Gastrocnemius medialis (tissue), 4 donors: Measurements from ENCODE around the gene MRPL45. TPM values are rescaled to one million over a fixed set of nuclear protein-coding genes. Genes with fewer than 3 reads are reported as not detected.
A peak's percentile ranks its signal among the peaks of the same experiment; 100 is the strongest.

Experiments
- ATAC-seq, 2 donors: fragments of 150-250 bp; one replicate each; pipeline ENCODE4 v1.9.1; 2016
- DNase-seq, 2 donors: peaks; one replicate each; pipeline ENCODE4 v3.0.0-alpha.2; 2019
- H3K27ac ChIP-seq, 4 donors: fragments of 200-600 bp; sonication (generic); 1 replicate in 1 of 4; 2 replicates in 3 of 4; pipeline ENCODE4 v1.5.1; 2016 to 2018; ENCODE audit warnings: mild to moderate bottlenecking in 2 of 4, moderate library complexity in 1 of 4
- H3K27me3 ChIP-seq, 3 donors: fragments of 200-600 bp; sonication (generic) in 2 of 3; 1 replicate in 1 of 3; 2 replicates in 2 of 3; pipeline versions ENCODE4 v1.5.1 to v1.6.0; 2016 to 2019; ENCODE audit warnings: mild to moderate bottlenecking in 1 of 3, moderate library complexity in 1 of 3
- H3K36me3 ChIP-seq, 2 donors: fragments of 200-600 bp; sonication (generic) in 1 of 2; one replicate each; pipeline ENCODE4 v1.5.1; 2017 to 2018
- H3K4me1 ChIP-seq, 2 donors: fragments of 200-600 bp; sonication (generic) in 1 of 2; one replicate each; pipeline ENCODE4 v1.5.1; 2016 to 2017; ENCODE audit warnings: mild to moderate bottlenecking in 2 of 2
- H3K4me3 ChIP-seq, 4 donors: fragments of 200-600 bp; sonication (generic) in 3 of 4; 1 replicate in 1 of 4; 2 replicates in 3 of 4; pipeline ENCODE4 v1.5.1; 2016 to 2019; ENCODE audit warnings: mild to moderate bottlenecking in 2 of 4
- H3K9me3 ChIP-seq, 3 donors: fragments of 200-600 bp; sonication (generic) in 2 of 3; 1 replicate in 1 of 3; 2 replicates in 2 of 3; pipeline ENCODE4 v1.5.1; 2016 to 2019
- CTCF ChIP-seq, 5 experiments: fragments of 450-650 bp in 3 of 5; fragments of 200-600 bp in 2 of 5; sonication (generic) in 2 of 5; IDR thresholded peaks in 4 of 5; conservative IDR thresholded peaks in 1 of 5; 1 replicate in 4 of 5; 2 replicates in 1 of 5; pipeline ENCODE4 v1.5.1; 2016 to 2019; ENCODE audit warnings: antibody characterized with exemption in 5 of 5, mild to moderate bottlenecking in 3 of 5, moderate library complexity in 3 of 5
- POLR2A ChIP-seq, 2 donors: fragments of 450-650 bp; IDR thresholded peaks; one replicate each; pipeline ENCODE4 v1.6.1; 2017; ENCODE audit warnings: antibody characterized with exemption in 2 of 2, mild to moderate bottlenecking in 2 of 2, moderate library complexity in 2 of 2
- in situ Hi-C, 4 donors: fragments of 200-750 bp; cut with MboI; loops; one replicate each; pipeline versions ENCODE4 v1.15.0 to v1.8.0; 2017; ENCODE audit warnings: low sequenced_read_pairs in 4 of 4
- intact Hi-C: fragments of 100-400 bp; cut with DNase I; formaldehyde crosslinking; loops from one replicate; pipeline ENCODE4 v1.15.1; 2023; ENCODE audit warnings: low total_unique reads
- total RNA-seq, 4 donors: library from RNA; depleted of rRNA; stranded (reverse); fragments of >200 nt; gene quantifications; one replicate each; pipeline versions ENCODE4 v1.1.0 to v1.2.3, GENCODE V29; 2016

The MRPL45 gene
- total RNA-seq, 4 donors from 2014 or later, result 48.3 to 64.6 (median 51.2) TPM

GRCh38 chr17:38320482-38320881 is 23.5 kb downstream of the MRPL45 start:
- Histone ChIP-seq H3K36me3 (peaks cover 0 to 42% of the 10 kb centered on the region in 2 donors), H3K27ac (no peak overlapping the region), H3K4me1 (no peaks in the 10 kb centered on the region), H3K27me3 (no peaks in the 10 kb centered on the region), H3K9me3 (no peaks in the 10 kb centered on the region), H3K4me3 (no peak overlapping the region)
- ATAC-seq (no peak), DNase-seq (no peak)
- in situ Hi-C loops, result no loop called here
- TF ChIP-seq POLR2A (IDR thresholded peaks at IDR 0.05), result no peak
- TF ChIP-seq CTCF (IDR thresholded peaks at IDR 0.05 in 4 of 5, conservative IDR thresholded peaks at IDR 0.05 in 1 of 5), result no peak
- intact Hi-C loops, result no loop called here

- in situ Hi-C loops (no loop called here), intact Hi-C loops (no loop called here)
- H3K4me1 ChIP-seq, result no peaks in the 10 kb centered on the region
- H3K27ac ChIP-seq, result no peak overlapping the region
- H3K27me3 ChIP-seq, result no peaks in the 10 kb centered on the region
- no peaks in the 10 kb centered on the region for H3K9me3 ChIP-seq
- no peak overlapping the region for H3K4me3 ChIP-seq
- TF ChIP-seq POLR2A (IDR thresholded peaks at IDR 0.05) (no peak), CTCF (IDR thresholded peaks at IDR 0.05 in 4 of 5, conservative IDR thresholded peaks at IDR 0.05 in 1 of 5) (peak in 3 of 5 experiments; percentile 39 to 90 (median 82))
- ATAC-seq (peak; percentile 57 to 68), DNase-seq (peak in 1 of 2 donors; percentile 48)
- H3K36me3 ChIP-seq, result peaks cover 0 to 42% of the 10 kb centered on the region in 2 donors
Observed at GRCh38 chr17:38322156-38322779, 25.3 kb downstream of the MRPL45 start.

- Histone ChIP-seq H3K4me1 (no peaks in the 10 kb centered on the region), H3K4me3 (no peak overlapping the region), H3K9me3 (no peaks in the 10 kb centered on the region), H3K27ac (no peak overlapping the region), H3K36me3 (peaks cover 0 to 42% of the 10 kb centered on the region in 2 donors), H3K27me3 (no peaks in the 10 kb centered on the region)
- TF ChIP-seq CTCF (IDR thresholded peaks at IDR 0.05 in 4 of 5, conservative IDR thresholded peaks at IDR 0.05 in 1 of 5) (no peak), POLR2A (IDR thresholded peaks at IDR 0.05) (no peak)
- ATAC-seq, result no peak
- DNase-seq, result no peak
- in situ Hi-C loops (no loop called here), intact Hi-C loops (no loop called here)
Observed at GRCh38 chr17:38322897-38323296, 25.9 kb downstream of the MRPL45 start.

GRCh38 chr17:38324141-38324697 is 27.3 kb downstream of the MRPL45 start:
- no peaks in the 10 kb centered on the region for H3K27me3 ChIP-seq
- peaks cover 0 to 42% of the 10 kb centered on the region in 2 donors for H3K36me3 ChIP-seq
- intact Hi-C loops (no loop called here), in situ Hi-C loops (no loop called here)
- no peaks in the 10 kb centered on the region for H3K4me1 ChIP-seq
- ATAC-seq, result no peak
- no peak overlapping the region for H3K27ac ChIP-seq
- no peak for TF ChIP-seq CTCF (IDR thresholded peaks at IDR 0.05 in 4 of 5, conservative IDR thresholded peaks at IDR 0.05 in 1 of 5)
- no peak for TF ChIP-seq POLR2A (IDR thresholded peaks at IDR 0.05)
- no peak for DNase-seq
- H3K4me3 ChIP-seq, result no peak overlapping the region
- H3K9me3 ChIP-seq, result no peaks in the 10 kb centered on the region
